GM12872 (cell line): ENCODE measurements around the gene MIX23.

Experiments
- CTCF ChIP-seq: IDR thresholded peaks from 3 replicates; pipeline ENCODE4 v1.5.1; 2011; ENCODE audit warnings: low read depth, mild to moderate bottlenecking, low read length, moderate library complexity; ENCODE audit not compliant: insufficient read depth

The MIX23 gene

GRCh38 chr3:122415104-122415744 lies 32.2 kb upstream of the MIX23 start:
- no peak for TF ChIP-seq CTCF

GRCh38 chr3:122414391-122414790 lies 31.4 kb upstream of the MIX23 start:
- TF ChIP-seq CTCF, result no peak

DNA sequence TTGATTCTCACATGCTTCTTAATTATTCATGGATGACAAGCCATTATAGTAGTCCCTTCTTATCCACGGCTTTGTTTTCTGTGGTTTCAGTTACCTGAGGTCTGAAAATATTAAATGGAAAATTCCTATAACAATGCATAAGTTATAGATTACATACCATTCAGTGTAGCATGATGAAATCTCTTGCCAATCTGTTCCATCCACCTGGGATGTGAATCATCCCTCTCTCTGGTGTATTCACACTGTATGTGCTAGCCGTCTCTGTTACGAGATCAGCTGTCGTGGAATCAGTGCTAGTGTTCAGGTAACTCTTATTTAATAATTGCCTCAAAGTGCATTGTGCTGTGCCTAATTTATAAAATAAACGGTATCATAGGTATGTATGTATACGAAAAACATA lies 27.6 kb upstream of the MIX23 start:
- TF ChIP-seq CTCF, result no peak

- TF ChIP-seq CTCF, result no peak
These were observed 27.1 kb upstream of the MIX23 start for GRCh38 chr3:122410111-122410510.

DNA sequence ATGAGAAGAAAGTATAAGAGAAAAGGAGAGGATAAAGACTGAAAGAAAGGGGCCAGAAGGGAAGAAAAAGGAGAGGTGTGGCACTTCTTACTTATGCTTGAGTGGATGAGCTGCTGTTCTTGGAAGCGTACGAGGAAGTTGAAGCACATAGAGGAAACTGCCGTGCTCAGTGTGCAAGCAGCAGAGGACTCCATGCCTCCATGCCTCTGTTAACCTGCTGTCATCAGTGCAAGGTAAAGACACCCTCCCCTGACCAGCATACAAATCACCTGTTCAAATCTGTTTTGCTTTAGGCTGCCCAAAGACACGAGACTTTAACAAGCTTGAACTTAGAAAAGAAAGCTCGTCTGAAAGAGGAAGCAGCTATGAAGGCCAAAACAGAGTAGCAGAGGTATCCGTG lies 26.4 kb upstream of the MIX23 start:
- no peak for TF ChIP-seq CTCF

GRCh38 chr3:122407946-122408345 lies 24.9 kb upstream of the MIX23 start:
- TF ChIP-seq CTCF, result no peak

DNA sequence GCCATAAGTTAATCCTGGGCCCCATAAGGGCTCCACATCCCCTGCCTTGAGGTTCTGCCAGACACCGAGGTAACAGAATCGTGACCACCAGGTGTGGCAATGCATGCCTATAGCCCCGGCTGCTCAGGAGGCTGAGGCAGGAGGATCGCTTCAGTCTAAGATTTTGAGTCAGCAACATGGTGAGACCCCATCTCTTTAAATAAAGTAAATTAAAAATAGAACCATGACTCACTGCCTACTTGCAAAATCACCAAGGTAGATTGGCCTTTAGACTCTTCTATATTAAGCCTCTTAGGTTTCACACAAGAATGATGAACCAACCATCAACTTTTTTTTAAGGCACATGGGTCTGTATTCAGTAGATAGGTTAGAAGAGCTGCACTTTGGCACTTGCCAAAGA lies 23.2 kb upstream of the MIX23 start:
- no peak for TF ChIP-seq CTCF
